22Rv1 (cell line): ENCODE measurements around the gene LRRN4.

Experiments
- ZFX ChIP-seq: fragments of 450-650 bp; IDR thresholded peaks from 2 replicates; pipeline ENCODE4 v1.6.1; 2017; ENCODE audit warnings: antibody characterized with exemption, borderline replicate concordance
- TF ChIP-seq, protein P1 (sequence below): fragments of 450-650 bp; IDR thresholded peaks from 2 replicates; pipeline ENCODE4 v1.5.1; 2017; ENCODE audit warnings: mild to moderate bottlenecking

DNA sequence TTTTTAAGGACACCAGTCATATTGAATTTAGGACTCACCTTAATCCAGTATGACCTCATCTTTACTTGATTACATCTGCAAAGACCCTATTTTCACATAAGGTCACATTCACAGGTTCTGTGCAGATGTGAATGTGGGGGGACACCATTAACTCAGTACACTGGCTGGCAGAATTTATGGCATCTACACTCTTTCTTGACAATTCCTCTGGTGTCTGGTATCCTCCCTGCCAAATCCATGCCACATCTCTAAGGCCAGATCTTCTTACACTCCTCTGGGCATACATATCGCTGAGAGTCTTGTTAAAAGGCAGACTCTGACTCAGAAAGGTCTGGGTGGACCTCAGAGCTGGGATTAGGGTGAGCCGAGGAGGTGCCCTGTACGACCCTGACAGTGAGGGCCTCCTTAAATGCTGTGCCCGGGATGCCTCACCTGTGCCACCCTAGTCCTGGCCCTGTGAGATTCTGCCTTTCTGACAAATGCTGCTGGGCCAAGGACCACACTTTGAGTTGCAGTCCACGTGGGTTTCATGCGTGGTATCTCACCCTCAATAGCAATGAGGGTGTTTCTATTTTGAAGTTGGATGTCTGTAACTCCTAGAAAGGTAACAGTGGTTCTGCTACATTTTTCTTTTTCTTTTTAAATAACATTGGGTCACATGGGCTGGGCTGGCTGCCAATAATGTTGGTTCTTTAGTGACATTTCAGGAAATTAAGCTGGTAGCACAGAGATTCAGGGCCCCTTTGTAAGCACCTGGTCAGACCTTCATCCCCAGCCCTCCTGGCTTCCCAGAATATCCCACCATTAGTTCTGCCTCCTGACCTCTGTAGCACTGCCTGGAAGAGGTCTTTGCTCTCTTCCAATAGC lies 17.2 kb upstream of the LRRN4 start:
- TF ChIP-seq ZFX: no peak
- TF ChIP-seq, protein P1, sequence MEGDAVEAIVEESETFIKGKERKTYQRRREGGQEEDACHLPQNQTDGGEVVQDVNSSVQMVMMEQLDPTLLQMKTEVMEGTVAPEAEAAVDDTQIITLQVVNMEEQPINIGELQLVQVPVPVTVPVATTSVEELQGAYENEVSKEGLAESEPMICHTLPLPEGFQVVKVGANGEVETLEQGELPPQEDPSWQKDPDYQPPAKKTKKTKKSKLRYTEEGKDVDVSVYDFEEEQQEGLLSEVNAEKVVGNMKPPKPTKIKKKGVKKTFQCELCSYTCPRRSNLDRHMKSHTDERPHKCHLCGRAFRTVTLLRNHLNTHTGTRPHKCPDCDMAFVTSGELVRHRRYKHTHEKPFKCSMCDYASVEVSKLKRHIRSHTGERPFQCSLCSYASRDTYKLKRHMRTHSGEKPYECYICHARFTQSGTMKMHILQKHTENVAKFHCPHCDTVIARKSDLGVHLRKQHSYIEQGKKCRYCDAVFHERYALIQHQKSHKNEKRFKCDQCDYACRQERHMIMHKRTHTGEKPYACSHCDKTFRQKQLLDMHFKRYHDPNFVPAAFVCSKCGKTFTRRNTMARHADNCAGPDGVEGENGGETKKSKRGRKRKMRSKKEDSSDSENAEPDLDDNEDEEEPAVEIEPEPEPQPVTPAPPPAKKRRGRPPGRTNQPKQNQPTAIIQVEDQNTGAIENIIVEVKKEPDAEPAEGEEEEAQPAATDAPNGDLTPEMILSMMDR: no peak
